ENCODE data around the gene ARHGAP10.

GRCh38 chr4:147933316-147933715 lies 201.4 kb downstream of the ARHGAP10 start:
- TF ChIP-seq EP300 (IDR thresholded peaks at IDR 0.05) (no peak), CTCF (IDR thresholded peaks at IDR 0.05) (no peak), POLR2AphosphoS5 (IDR thresholded peaks at IDR 0.05) (no peak), POLR2A (IDR thresholded peaks at IDR 0.05; ENCODE audit: low read depth) (no peak)

Data from esophagus muscularis mucosa (tissue), 4 donors.